ENCODE results near the gene CTLA4.
"Not testable (repeated sequence)": the region's sequence is repeated elsewhere in the genome, so short reads cannot be mapped to it uniquely, and the experiment has no call there.

CTLA4 gene

DNA sequence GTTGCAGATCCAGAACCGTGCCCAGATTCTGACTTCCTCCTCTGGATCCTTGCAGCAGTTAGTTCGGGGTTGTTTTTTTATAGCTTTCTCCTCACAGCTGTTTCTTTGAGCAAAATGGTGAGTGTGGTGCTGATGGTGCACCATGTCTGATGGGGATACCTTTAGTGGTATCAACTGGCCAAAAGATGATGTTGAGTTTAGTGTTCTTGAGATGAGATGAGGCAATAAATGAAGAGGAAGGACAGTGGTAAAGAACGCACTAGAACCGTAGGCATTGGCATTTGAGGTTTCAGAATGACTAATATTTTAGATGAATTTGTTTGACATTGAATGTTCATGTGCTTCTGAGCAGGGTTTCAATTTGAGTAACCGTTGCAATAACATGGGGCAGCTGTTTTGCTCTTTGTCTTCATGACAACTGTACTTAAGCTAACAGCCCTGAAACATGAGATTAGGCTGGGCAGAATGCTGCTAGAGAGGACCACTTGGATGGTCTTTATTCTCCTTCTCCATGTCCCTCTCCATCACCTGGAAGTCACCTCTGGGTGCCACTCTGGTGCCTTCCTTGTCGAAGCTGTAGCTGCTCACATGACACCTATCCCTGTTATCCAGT is 3.9 kb downstream of the CTLA4 start:
- Mint-ChIP-seq H3K4me1 (ENCODE audit: low read depth) (peaks cover 65% of the 10 kb centered on the region), H3K27me3 (ENCODE audit: low read depth) (no peaks in the 10 kb centered on the region), H3K4me3 (peak overlapping the region; percentile 96), H3K27ac (peak overlapping the region; percentile 99), H3K36me3 (ENCODE audit: low read depth) (peaks cover 72% of the 10 kb centered on the region), H3K9me3 (peaks cover 3% of the 10 kb centered on the region)

DNA sequence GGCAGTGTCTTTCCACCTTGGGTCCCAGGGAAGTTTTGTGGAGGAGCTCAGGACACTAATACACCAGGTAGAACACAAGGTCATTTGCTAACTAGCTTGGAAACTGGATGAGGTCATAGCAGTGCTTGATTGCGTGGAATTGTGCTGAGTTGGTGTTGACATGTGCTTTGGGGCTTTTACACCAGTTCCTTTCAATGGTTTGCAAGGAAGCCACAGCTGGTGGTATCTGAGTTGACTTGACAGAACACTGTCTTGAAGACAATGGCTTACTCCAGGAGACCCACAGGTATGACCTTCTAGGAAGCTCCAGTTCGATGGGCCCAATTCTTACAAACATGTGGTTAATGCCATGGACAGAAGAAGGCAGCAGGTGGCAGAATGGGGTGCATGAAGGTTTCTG is 5.9 kb downstream of the CTLA4 start:
- Mint-ChIP-seq H3K27me3 (ENCODE audit: low read depth) (no peaks in the 10 kb centered on the region), H3K4me3 (no peak overlapping the region), H3K27ac (peak overlapping the region; percentile 67), H3K36me3 (ENCODE audit: low read depth) (peaks cover 72% of the 10 kb centered on the region), H3K9me3 (peaks cover 3% of the 10 kb centered on the region), H3K4me1 (ENCODE audit: low read depth) (peaks cover 65% of the 10 kb centered on the region)

DNA sequence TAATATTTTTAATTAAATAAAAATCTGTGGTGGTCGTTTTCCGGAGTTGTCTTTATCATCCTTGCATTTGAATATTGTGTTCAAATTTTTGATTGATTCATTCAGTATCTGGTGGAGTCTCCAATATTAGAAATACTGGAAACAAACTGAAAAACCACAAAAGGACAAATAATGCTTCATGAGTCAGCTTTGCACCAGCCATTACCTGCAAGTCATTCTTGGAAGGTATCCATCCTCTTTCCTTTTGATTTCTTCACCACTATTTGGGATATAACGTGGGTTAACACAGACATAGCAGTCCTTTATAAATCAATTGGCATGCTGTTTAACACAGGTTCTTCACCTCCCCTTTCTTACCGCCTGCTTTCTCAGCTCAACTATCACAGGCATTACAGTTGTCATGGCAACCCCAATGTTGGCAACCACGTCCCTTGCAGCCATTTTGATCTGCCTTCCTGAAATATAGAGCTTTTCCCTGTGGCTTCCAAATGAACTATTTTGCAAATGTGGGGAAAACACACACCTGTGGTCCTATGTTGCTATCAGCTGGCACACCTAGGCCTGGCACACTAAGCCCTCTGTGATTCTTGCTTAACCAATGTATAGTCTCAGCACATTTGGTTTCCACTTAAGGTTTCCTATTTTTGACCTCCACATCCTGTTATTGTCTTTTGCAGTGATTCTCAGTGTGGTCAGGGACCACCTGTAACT is 6.5 kb downstream of the CTLA4 start:
- peaks cover 68% of the 10 kb centered on the region for H3K36me3 Mint-ChIP-seq (ENCODE audit: low read depth)
- H3K27ac Mint-ChIP-seq, result peak overlapping the region; percentile 51
- H3K4me3 Mint-ChIP-seq, result peak overlapping the region; percentile 6
- peaks cover 65% of the 10 kb centered on the region for H3K4me1 Mint-ChIP-seq (ENCODE audit: low read depth)
- H3K27me3 Mint-ChIP-seq (ENCODE audit: low read depth), result no peaks in the 10 kb centered on the region
- H3K9me3 Mint-ChIP-seq, result peaks cover 3% of the 10 kb centered on the region

DNA sequence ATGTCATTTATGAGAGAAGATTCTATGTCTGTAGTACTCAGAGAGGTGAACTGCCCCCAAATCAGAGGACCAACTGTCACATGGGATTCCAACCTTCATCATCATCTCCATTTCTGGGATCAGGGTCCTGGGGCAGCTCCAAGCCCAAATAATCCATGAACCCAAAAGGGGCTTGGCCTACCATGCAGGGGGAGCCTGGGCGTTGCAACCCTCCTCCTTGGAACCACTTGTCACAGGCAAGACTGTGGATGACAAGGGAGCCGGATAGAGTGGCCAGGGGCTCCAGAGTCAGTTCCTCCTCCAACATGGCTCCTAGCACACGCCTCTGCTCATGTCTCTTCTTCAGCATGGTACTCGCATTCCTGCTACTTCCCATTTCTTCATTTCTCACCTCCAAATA is 7.9 kb downstream of the CTLA4 start:
- peaks cover 55% of the 10 kb centered on the region for H3K4me1 Mint-ChIP-seq (ENCODE audit: low read depth)
- no peak overlapping the region for H3K4me3 Mint-ChIP-seq
- peak overlapping the region; percentile 41 for H3K27ac Mint-ChIP-seq
- H3K9me3 Mint-ChIP-seq, result peaks cover 3% of the 10 kb centered on the region
- peaks cover 54% of the 10 kb centered on the region for H3K36me3 Mint-ChIP-seq (ENCODE audit: low read depth)
- H3K27me3 Mint-ChIP-seq (ENCODE audit: low read depth), result no peaks in the 10 kb centered on the region

DNA sequence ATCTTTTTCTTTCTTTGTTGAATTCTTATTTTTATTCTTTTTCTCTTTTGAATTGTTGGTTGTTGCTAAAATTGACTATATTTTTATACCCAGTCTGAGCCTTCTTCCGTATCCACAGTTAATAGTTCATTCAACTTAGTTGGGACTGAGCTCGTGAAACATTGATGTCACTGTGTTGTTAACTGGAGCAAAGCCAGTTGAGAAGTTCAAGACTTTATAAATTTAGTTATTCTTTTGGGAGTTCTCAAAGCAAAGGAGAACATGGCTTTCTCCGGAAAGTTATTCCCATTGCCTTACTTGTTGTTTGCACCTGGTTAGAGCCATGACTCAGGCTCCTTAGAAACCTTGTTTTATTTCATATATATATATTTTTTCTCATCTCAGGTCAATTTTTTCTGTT is 8.8 kb downstream of the CTLA4 start:
- Mint-ChIP-seq H3K27me3 (ENCODE audit: low read depth) (no peaks in the 10 kb centered on the region), H3K4me3 (no peak overlapping the region), H3K27ac (no peak overlapping the region), H3K36me3 (ENCODE audit: low read depth) (peaks cover 46% of the 10 kb centered on the region), H3K9me3 (peaks cover 3% of the 10 kb centered on the region), H3K4me1 (ENCODE audit: low read depth) (peaks cover 50% of the 10 kb centered on the region)

DNA sequence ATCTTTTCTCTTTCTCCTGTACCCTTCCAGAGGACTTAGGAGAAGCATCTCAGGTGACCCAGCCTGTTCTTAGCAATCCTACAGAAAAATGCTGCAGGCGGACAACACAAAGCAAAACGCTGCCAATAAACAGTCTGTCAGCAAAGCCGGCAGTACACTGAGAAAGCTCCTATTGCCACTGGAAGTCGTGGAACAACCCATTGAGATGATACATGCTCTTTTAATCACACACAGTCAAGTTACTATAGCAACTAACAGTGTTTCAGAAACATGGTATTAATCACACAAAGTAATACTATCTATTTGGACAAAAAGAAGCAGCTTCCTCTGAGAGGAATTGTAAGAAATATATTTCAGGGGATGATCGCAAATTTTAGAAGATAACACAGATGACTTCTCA is 10.5 kb downstream of the CTLA4 start:
- H3K27me3 Mint-ChIP-seq (ENCODE audit: low read depth), result no peaks in the 10 kb centered on the region
- H3K4me3 Mint-ChIP-seq, result no peak overlapping the region
- peak overlapping the region; percentile 59 for H3K27ac Mint-ChIP-seq
- H3K4me1 Mint-ChIP-seq (ENCODE audit: low read depth), result peaks cover 34% of the 10 kb centered on the region
- peaks cover 3% of the 10 kb centered on the region for H3K9me3 Mint-ChIP-seq
- peaks cover 30% of the 10 kb centered on the region for H3K36me3 Mint-ChIP-seq (ENCODE audit: low read depth)

DNA sequence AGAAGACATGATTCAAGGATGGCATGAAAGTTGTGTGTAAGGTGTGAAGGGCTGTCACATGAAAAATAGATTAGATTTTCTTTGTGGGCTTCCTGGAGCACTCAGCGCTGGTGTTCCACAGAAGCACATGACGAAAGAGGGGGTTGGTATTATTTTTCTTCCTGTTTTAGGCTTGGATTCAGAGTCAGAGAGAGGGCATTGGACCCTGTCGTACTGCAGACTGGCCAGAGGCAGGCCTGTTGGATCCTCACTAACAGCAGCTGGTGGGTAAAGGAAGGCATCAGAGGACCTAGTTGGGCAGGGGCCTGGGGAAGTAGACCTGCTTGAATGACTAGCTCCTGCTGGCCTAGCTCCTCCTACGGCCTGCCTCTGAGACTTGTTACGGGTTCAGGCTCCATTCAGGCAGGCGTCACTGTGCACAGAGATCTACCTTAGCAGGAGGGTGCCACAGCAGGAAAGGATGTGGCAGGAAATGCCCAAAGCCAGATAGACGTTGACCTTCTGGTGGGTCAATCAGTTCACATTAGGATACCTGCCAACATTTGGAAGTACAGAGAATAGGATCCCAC is 13.1 kb downstream of the CTLA4 start:
- Mint-ChIP-seq H3K36me3 (ENCODE audit: low read depth) (peaks cover 8% of the 10 kb centered on the region), H3K4me1 (ENCODE audit: low read depth) (peaks cover 22% of the 10 kb centered on the region), H3K4me3 (no peak overlapping the region), H3K27ac (no peak overlapping the region), H3K9me3 (no peaks in the 10 kb centered on the region), H3K27me3 (ENCODE audit: low read depth) (no peaks in the 10 kb centered on the region)

DNA sequence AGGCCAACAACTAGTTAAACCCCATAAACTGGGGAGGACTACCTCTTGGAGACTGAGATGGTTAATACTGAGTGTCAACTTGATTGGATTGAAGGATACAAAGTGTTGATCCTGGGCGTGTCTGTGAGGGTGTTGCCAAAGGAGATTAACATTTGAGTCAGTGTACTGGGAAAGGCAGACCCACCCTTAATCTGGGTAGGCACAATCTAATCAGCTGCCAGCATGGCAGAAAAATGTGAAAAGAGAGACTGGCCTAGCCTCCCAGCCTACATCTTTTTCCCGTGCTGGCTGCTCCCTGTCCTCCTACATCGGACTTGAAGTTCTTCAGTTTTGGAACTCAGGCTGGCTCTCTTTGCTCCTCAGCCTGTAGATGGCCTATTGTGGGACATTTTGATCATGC is 13.6 kb downstream of the CTLA4 start:
- not testable (repeated sequence) for H3K4me3 Mint-ChIP-seq; H3K9me3 Mint-ChIP-seq; H3K36me3 Mint-ChIP-seq (ENCODE audit: low read depth); H3K27ac Mint-ChIP-seq; H3K27me3 Mint-ChIP-seq (ENCODE audit: low read depth)
- peaks cover 20% of the 10 kb centered on the region for H3K4me1 Mint-ChIP-seq (ENCODE audit: low read depth)

DNA sequence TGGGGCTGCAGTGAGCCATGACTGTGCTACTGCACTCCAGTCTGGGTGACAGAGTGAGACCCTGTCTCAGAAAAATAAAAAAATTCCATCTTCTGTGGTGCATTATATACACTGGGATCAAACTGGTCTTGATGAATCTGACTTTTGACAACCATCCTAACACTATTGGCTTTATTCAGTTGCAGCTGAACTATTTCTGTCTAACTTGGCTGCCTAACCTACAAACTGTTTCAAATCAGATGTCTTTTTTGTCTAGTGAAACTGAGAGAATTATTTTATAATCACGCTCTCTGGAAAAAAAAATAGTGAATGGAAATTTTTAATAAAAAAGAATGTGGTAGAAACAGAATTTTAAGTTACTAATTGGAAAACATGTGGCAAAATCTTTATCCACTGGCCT is 15.0 kb downstream of the CTLA4 start:
- Mint-ChIP-seq H3K36me3 (ENCODE audit: low read depth) (peaks cover 4% of the 10 kb centered on the region), H3K27ac (no peak overlapping the region), H3K4me3 (no peak overlapping the region), H3K27me3 (ENCODE audit: low read depth) (no peaks in the 10 kb centered on the region), H3K4me1 (ENCODE audit: low read depth) (peaks cover 29% of the 10 kb centered on the region), H3K9me3 (no peaks in the 10 kb centered on the region)

DNA sequence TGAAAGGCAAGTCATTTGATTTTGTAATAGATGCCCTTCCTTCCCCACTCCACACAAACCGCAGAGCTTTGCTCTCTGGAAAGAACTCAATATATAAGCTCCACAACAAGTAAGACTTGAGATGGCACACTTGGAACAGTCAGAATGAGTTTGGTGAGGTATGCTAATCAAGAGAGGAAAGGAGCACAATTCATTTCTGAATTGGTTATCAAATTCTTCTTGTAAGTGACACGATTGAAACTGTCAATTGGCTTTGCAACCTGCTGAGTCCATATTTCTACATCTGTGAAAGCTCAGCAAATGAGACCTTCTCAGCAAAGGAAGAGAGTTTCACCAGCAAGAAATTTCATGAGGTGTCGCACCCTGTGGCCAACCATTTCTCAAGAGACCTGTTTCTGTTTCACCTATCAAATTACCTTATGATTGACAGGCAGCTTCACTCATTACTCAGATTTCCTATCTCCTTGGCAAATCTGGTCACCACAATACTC is 19.1 kb downstream of the CTLA4 start:
- Mint-ChIP-seq H3K36me3 (ENCODE audit: low read depth) (peaks cover 7% of the 10 kb centered on the region), H3K27me3 (ENCODE audit: low read depth) (no peaks in the 10 kb centered on the region), H3K4me1 (ENCODE audit: low read depth) (peaks cover 48% of the 10 kb centered on the region), H3K4me3 (peak overlapping the region; percentile 61), H3K27ac (peak overlapping the region; percentile 82), H3K9me3 (peaks cover 3% of the 10 kb centered on the region)

DNA sequence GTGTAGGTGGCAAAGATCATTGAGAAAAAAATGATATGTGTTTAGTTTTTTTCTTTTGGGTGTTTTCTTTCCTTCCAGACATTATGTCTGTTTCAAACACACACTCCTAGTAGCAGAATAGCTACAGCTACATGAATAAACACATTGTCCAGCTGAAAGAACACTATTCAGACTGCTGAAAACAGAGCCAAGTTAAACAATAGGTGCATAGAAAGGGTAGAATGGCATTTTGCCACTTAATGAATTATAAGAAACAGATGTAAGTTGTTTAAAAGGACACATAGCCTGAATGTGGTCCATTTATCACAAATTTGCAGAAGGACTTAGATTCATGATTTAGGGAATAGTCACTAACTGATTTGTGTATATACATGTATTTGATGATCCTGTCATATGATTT is 20.1 kb downstream of the CTLA4 start:
- Mint-ChIP-seq H3K27ac (peak overlapping the region; percentile 82), H3K9me3 (peaks cover 3% of the 10 kb centered on the region), H3K36me3 (ENCODE audit: low read depth) (peaks cover 9% of the 10 kb centered on the region), H3K27me3 (ENCODE audit: low read depth) (no peaks in the 10 kb centered on the region), H3K4me1 (ENCODE audit: low read depth) (peaks cover 54% of the 10 kb centered on the region), H3K4me3 (no peak overlapping the region)

DNA sequence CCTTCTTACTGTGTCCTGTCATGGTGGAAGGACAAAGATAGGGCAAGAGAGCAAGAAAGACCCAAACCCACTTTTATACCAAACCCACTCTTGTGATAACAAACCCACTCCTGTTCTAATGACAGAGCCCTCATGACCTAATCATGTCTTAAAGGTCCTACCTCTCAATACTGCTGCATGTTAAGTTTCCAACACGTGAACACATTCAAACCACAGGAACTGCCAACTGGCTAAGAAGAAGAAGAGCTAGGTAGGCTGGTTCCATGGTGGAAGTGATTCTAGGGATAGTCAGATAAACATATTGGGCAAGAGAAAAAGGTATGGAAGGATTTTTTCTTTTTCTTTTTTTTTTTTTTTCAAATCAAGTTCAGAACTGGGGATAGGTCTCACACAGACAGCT is 22.0 kb downstream of the CTLA4 start:
- peaks cover 64% of the 10 kb centered on the region for H3K4me1 Mint-ChIP-seq (ENCODE audit: low read depth)

DNA sequence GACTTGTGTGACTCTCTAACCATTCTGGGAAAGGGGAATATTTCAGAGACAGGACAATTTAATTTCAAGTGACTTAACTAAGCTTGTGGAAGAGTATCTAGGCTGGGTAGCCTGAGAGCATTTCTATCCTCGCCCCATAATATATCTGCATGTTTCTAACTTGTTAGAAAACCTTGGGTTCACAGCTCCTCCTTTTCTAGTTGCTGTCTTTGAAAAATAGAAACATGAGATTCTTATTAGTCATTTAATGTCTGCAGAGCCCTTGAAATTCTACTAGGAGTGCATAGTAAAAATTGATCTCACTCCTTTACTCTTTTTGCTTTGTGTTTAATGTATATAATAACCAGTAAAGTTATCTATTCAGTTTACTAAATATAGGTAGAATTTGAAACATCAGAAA is 22.4 kb downstream of the CTLA4 start:
- Mint-ChIP-seq H3K9me3 (peaks cover 3% of the 10 kb centered on the region), H3K27me3 (ENCODE audit: low read depth) (no peaks in the 10 kb centered on the region), H3K4me1 (ENCODE audit: low read depth) (peaks cover 66% of the 10 kb centered on the region)

More for the DNA sequence above, 22.0 kb downstream of the CTLA4 start:
- no peaks in the 10 kb centered on the region for H3K27me3 Mint-ChIP-seq (ENCODE audit: low read depth)
- peaks cover 8% of the 10 kb centered on the region for H3K36me3 Mint-ChIP-seq (ENCODE audit: low read depth)
- H3K4me3 Mint-ChIP-seq, result no peak overlapping the region
- peaks cover 3% of the 10 kb centered on the region for H3K9me3 Mint-ChIP-seq
- H3K27ac Mint-ChIP-seq, result peak overlapping the region; percentile 67

DNA sequence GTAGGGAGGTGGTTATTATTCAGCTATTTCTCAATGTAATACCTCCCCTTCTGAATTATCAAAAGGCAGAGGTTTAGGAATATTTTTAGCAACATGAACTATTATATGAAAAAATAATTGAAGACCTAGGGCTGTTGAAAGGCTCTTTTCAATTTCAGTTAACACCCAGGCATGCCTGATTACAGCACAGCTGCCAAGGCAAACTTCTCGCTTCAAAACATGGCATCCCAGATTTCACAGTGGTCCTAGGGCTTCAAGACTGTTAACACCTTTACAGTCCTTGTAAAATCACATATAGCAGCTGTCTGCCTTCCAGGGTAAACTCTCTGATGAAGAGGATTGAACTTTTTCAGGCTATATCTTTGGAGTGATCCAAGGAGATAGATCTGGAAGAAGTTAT is 23.2 kb downstream of the CTLA4 start:
- Mint-ChIP-seq H3K4me1 (ENCODE audit: low read depth) (peaks cover 66% of the 10 kb centered on the region), H3K4me3 (no peak overlapping the region), H3K36me3 (ENCODE audit: low read depth) (peaks cover 8% of the 10 kb centered on the region), H3K27ac (peak overlapping the region; percentile 87), H3K9me3 (peaks cover 3% of the 10 kb centered on the region), H3K27me3 (ENCODE audit: low read depth) (no peaks in the 10 kb centered on the region)

More for the DNA sequence above, 22.4 kb downstream of the CTLA4 start:
- Mint-ChIP-seq H3K4me3 (no peak overlapping the region), H3K36me3 (ENCODE audit: low read depth) (peaks cover 8% of the 10 kb centered on the region), H3K27ac (no peak overlapping the region)

DNA sequence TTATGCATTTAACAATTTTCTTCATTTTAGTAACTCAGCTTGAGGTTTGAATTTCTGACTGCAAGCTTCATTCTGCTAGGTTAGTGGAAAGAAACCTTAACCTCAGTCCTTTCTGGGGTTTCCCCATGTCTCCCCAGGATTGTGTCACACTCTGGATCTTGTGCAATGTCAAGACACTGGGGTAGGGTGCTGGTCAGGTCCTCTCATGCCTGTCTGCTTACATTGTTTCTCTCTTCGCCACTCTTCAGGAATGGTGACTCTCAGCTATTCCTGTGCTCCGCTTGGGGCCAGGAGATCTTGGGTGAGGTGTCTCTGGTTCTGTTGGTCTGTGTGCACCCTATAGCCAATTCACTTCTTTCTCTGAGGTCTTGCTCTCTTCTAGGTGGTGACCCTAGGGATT is 23.9 kb downstream of the CTLA4 start:
- peaks cover 8% of the 10 kb centered on the region for H3K36me3 Mint-ChIP-seq (ENCODE audit: low read depth)
- H3K27me3 Mint-ChIP-seq (ENCODE audit: low read depth), result no peaks in the 10 kb centered on the region
- H3K9me3 Mint-ChIP-seq, result peaks cover 3% of the 10 kb centered on the region
- peak overlapping the region; percentile 87 for H3K27ac Mint-ChIP-seq
- peak overlapping the region; percentile 35 for H3K4me3 Mint-ChIP-seq
- peaks cover 63% of the 10 kb centered on the region for H3K4me1 Mint-ChIP-seq (ENCODE audit: low read depth)
